Measurements from ENCODE around the gene OR52R1. TPM values are rescaled to one million over a fixed set of nuclear protein-coding genes. Genes with fewer than 3 reads are reported as not detected.

The OR52R1 gene
- total and polyA plus RNA-seq, 5 experiments from 2014 or later = not detected

DNA sequence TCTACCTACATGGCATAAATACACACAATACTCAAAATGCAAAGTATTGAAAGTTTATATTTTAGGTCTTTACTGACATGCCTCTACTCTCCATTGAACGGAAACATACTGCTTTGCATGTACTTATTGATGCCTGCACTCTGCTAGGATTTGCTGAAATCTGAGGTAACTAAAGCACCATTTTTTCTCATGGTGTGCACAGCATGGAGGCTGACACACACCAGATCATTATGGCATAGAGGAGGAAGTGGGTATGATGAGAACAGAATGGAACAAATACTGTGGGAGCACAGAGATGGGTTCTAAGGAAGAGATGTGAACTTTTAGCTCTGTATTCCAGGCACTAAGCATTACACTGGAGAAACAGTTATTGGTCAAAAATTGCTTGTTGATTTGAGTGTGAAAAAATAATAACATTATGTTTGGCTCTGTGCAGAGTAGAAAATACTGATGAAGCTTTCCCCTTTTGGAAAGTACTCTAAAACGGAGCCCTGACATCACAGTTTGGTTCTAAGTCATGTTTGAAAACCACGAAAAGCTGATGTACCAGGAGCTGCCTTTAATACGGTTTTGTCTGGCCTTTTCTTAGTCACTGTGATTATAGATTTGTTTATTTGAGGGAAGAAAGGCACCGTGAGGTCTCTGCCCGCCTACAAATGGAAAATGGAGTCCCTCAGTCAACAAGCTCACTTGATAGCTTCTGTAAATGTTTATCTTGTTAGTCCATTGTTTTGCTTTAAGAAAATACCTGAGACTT, 5.6 kb downstream of the OR52R1 start:
- Mint-ChIP-seq H3K4me1 (no peaks in the 10 kb centered on the region), H3K36me3 (no peaks in the 10 kb centered on the region)

DNA sequence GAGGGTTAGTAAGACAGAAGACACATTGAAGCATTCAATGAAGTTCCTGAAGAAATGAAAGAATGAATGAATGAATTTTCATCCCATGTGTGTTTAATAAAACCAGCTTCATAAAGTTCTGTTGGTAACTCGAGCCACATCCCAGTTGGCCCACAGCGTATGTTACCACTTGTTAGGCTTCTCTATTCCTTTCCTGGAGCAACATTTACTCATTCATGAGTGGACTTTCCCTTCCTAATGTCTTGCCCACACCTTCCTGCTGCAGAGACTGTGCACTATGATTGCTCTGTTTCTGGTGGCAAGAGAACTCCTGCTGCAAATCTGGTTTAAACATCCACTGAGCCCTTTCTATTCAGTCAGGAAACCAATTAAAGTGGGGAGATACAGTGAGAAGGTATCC, 7.0 kb downstream of the OR52R1 start:
- no peak overlapping the region for H3K4me3 Mint-ChIP-seq
- DNase-seq (no peak), ATAC-seq (no peak)
- H3K27me3 Mint-ChIP-seq = peaks cover 0 to 12% (median 3%) of the 10 kb centered on the region in 5 donors
- H3K36me3 Mint-ChIP-seq = no peaks in the 10 kb centered on the region
- H3K9me3 Mint-ChIP-seq = peaks cover 0 to 3% (median 0%) of the 10 kb centered on the region in 9 donors
- POLR2A ChIA-PET = no interaction called here
- H3K4me1 Mint-ChIP-seq = no peaks in the 10 kb centered on the region
- H3K27ac Mint-ChIP-seq = no peak overlapping the region

More for the DNA sequence above, 5.6 kb downstream of the OR52R1 start:
- Mint-ChIP-seq H3K27me3 (peaks cover 3 to 16% (median 3%) of the 10 kb centered on the region in 5 donors), H3K27ac (no peak overlapping the region), H3K9me3 (peaks cover 0 to 8% (median 0%) of the 10 kb centered on the region in 9 donors), H3K4me3 (no peak overlapping the region)
- no peak for ATAC-seq
- POLR2A ChIA-PET = no interaction called here
- DNase-seq = no peak

DNA sequence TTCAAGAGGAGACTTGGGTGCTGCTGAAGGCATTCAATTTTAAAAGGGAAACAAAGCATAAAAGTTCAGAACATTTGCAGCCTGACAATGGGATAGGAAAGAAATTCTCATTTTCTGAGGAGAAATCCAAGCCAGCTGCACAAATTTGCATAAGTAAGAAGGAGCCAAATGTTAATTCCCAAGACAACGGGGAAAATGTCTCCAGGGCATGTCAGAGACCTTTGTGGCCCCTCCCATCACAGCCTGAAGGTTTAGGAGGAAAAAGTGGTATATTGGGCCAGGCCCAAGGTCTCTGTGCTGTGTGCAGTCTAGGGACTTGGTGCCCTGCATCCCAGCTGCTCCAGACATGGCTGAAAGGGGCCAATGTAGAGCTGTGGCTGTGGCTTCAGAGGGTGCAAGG, 21.7 kb downstream of the OR52R1 start:
- no peak overlapping the region for H3K27ac Mint-ChIP-seq
- POLR2A ChIA-PET = no interaction called here
- no peak for ATAC-seq

DNA sequence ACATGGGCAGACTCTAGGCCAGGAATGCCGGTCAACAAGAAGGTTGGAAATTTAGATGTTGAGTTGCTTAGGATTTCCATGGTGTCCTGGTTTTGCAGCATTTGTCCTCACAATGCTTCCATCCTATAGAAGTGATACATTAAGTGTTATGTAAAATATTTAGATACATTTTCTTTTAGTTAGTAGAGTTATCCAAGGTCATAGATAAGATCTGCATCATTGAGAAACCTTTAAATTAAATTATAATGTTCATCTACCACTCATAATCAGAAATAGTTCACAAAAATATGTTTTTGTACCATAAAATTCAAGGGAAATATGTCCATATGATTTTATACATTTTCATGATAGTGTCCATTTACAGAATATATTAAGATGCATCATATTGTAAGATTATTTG, 34.3 kb downstream of the OR52R1 start, which contains the start of gene OR51F1:
TSS of gene OR51F1 (minus strand) at position 101 of the 400 bp plus-strand sequence. CDS start at position 101, 0 bp downstream.
- Mint-ChIP-seq H3K9me3 (peaks cover 0 to 9% (median 0%) of the 10 kb centered on the region in 9 donors), H3K36me3 (no peaks in the 10 kb centered on the region), H3K27ac (no peak within 1 kb of the TSS), H3K4me1 (peaks cover 0 to 2% (median 0%) of the 10 kb centered on the region in 4 donors), H3K4me3 (no peak within 1 kb of the TSS), H3K27me3 (peaks cover 1 to 39% (median 8%) of the 10 kb centered on the region in 5 donors)
- no peak for ATAC-seq
- POLR2A ChIA-PET = no interaction called here
- DNase-seq = no peak

More for the DNA sequence above, 21.7 kb downstream of the OR52R1 start:
- DNase-seq = no peak
- Mint-ChIP-seq H3K9me3 (peaks cover 0 to 29% (median 7%) of the 10 kb centered on the region in 9 donors), H3K4me3 (no peak overlapping the region), H3K27me3 (peaks cover 1 to 44% (median 18%) of the 10 kb centered on the region in 5 donors), H3K4me1 (no peaks in the 10 kb centered on the region), H3K36me3 (no peaks in the 10 kb centered on the region)

DNA sequence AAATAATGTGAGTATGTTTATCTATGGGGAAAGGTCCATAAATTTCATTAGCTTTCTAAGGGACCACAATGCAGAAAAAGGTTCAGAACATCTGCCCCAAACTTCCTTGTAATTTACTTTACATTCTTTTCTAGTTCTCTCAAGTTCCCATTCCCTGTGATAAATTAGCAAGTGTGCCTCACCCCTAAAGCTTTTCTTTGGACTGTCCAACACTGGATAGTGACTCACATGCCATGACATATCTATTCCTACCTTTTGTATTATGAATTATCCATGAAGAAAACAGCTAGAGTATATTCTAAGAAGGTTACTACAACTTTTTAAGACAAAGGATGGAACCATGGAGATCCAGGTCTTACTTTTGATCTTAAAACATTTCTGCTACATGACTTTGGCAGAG, 36.1 kb downstream of the OR52R1 start:
- ATAC-seq = no peak
- peaks cover 0 to 2% (median 0%) of the 10 kb centered on the region in 4 donors for H3K4me1 Mint-ChIP-seq
- no peak for DNase-seq
- H3K9me3 Mint-ChIP-seq = peaks cover 0 to 9% (median 0%) of the 10 kb centered on the region in 9 donors
- no peaks in the 10 kb centered on the region for H3K36me3 Mint-ChIP-seq
- no peak overlapping the region for H3K4me3 Mint-ChIP-seq
- POLR2A ChIA-PET = no interaction called here
- no peak overlapping the region for H3K27ac Mint-ChIP-seq
- H3K27me3 Mint-ChIP-seq = peaks cover 0 to 39% (median 5%) of the 10 kb centered on the region in 5 donors

DNA sequence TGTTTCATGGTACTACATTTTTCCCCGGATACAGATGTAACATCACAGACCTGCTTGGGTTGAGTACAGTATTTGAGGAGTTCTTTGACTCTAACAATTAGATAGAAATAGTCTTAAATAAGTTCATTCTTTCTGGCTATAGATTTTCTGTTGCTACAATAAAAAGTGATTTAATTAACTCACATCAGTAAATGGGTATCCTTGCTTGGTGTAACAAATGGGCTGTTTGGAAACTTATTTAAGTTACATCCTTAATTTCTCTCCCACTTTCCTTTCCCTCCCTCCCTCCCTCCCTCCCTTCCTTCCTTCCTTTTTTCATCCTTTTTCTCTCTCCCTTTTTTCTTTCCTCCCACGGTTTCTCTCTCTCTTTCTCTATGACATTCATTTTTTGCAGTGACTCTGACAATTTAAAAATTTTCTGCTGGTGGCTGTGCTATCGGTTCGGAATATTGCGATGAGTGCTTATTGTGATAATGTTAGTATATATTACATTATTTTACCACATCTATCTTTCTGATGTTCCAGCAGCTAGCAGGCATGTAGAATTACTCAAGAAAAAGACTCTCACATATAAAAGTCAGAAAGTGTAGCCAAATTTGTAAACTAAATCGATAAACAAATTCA, 37.6 kb downstream of the OR52R1 start:
- Mint-ChIP-seq H3K9me3 (peaks cover 0 to 9% (median 0%) of the 10 kb centered on the region in 9 donors), H3K27ac (no peak overlapping the region), H3K4me3 (no peak overlapping the region), H3K4me1 (peaks cover 0 to 2% (median 0%) of the 10 kb centered on the region in 4 donors), H3K27me3 (peaks cover 0 to 39% (median 5%) of the 10 kb centered on the region in 5 donors), H3K36me3 (no peaks in the 10 kb centered on the region)
- ATAC-seq = no peak
- POLR2A ChIA-PET = no interaction called here
- DNase-seq = no peak

DNA sequence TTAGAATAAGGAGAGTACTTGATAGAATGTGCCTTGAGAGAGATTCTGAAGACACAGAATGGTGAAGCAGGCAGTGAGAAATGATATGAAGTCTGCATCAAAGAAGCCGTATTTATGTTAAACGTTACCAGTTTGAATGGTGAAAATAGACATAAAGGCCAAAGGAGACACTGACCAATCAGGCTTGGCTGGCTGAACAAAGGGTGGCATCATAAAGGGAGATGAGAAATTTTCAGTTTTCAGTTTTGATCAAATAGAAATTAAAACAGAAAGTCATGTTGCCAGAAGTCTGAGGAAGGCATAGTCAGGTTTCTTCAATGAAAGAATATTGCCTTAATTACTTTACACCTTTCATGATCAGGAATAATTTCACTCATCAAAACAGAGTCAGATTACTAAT, 41.1 kb downstream of the OR52R1 start:
- Mint-ChIP-seq H3K9me3 (peaks cover 0 to 9% (median 0%) of the 10 kb centered on the region in 9 donors), H3K36me3 (no peaks in the 10 kb centered on the region), H3K27ac (no peak overlapping the region), H3K4me1 (peaks cover 0 to 2% (median 0%) of the 10 kb centered on the region in 4 donors), H3K4me3 (no peak overlapping the region), H3K27me3 (peaks cover 0 to 19% (median 0%) of the 10 kb centered on the region in 5 donors)
- ATAC-seq = no peak
- POLR2A ChIA-PET = no interaction called here
- DNase-seq = no peak

Other genes starting within 250 kb of the OR52R1 start
- gene OR52I2, start 222.6 kb downstream of the OR52R1 start, total RNA-seq = not detected
- gene OR52I2, start 222.6 kb downstream of the OR52R1 start, polyA plus RNA-seq = not detected
- not detected for gene OR52I1, start 210.3 kb downstream of the OR52R1 start, total RNA-seq
- not detected for gene OR52I1, start 210.3 kb downstream of the OR52R1 start, polyA plus RNA-seq
- 10 to 100 TPM; 22.2 to 24.2 TPM for gene TRIM68, start 196.1 kb downstream of the OR52R1 start, total RNA-seq
- gene TRIM68, start 196.1 kb downstream of the OR52R1 start, polyA plus RNA-seq = 10 to 100 TPM; 11.1 to 16.1 (median 12.1) TPM
- gene OR51D1, start 166.9 kb downstream of the OR52R1 start, total RNA-seq = not detected
- gene OR51D1, start 166.9 kb downstream of the OR52R1 start, polyA plus RNA-seq = not detected
- not detected for gene OR51E1, start 160.4 kb downstream of the OR52R1 start, total RNA-seq
- not detected for gene OR51E1, start 160.4 kb downstream of the OR52R1 start, polyA plus RNA-seq
- gene OR51E2, start 106.5 kb downstream of the OR52R1 start, total RNA-seq = not detected
- gene OR51E2, start 106.5 kb downstream of the OR52R1 start, polyA plus RNA-seq = not detected
- not detected for gene MMP26, start 99.6 kb downstream of the OR52R1 start, total RNA-seq
- not detected for gene MMP26, start 99.6 kb downstream of the OR52R1 start, polyA plus RNA-seq
- gene OR51F1, start 34.4 kb downstream of the OR52R1 start, total RNA-seq = not detected
- not detected for gene OR51F1, start 34.4 kb downstream of the OR52R1 start, polyA plus RNA-seq
- gene OR51F2, start 16.9 kb upstream of the OR52R1 start, total RNA-seq = not detected
- not detected for gene OR51F2, start 16.9 kb upstream of the OR52R1 start, polyA plus RNA-seq
- gene OR51S1, start 44.8 kb upstream of the OR52R1 start, total RNA-seq = not detected
- not detected for gene OR51S1, start 44.8 kb upstream of the OR52R1 start, polyA plus RNA-seq
- not detected for gene OR51T1, start 77.5 kb upstream of the OR52R1 start, total RNA-seq
- not detected for gene OR51T1, start 77.5 kb upstream of the OR52R1 start, polyA plus RNA-seq
- not detected for gene OR51A7, start 99.4 kb upstream of the OR52R1 start, total RNA-seq
- gene OR51A7, start 99.4 kb upstream of the OR52R1 start, polyA plus RNA-seq = not detected
- gene OR51G2, start 115.0 kb upstream of the OR52R1 start, total RNA-seq = not detected
- gene OR51G2, start 115.0 kb upstream of the OR52R1 start, polyA plus RNA-seq = not detected
- not detected for gene OR51G1, start 120.0 kb upstream of the OR52R1 start, total RNA-seq
- not detected for gene OR51G1, start 120.0 kb upstream of the OR52R1 start, polyA plus RNA-seq
- gene OR51A4, start 143.2 kb upstream of the OR52R1 start, total RNA-seq = not detected
- not detected for gene OR51A4, start 143.2 kb upstream of the OR52R1 start, polyA plus RNA-seq
- not detected for gene OR51A2, start 151.3 kb upstream of the OR52R1 start, total RNA-seq
- not detected for gene OR51A2, start 151.3 kb upstream of the OR52R1 start, polyA plus RNA-seq
- not detected for gene OR51L1, start 190.5 kb upstream of the OR52R1 start, total RNA-seq
- not detected for gene OR51L1, start 190.5 kb upstream of the OR52R1 start, polyA plus RNA-seq
- not detected for gene OR52J3, start 242.1 kb upstream of the OR52R1 start, total RNA-seq
- not detected for gene OR52J3, start 242.1 kb upstream of the OR52R1 start, polyA plus RNA-seq